ENCODE results near the gene NRXN3.

DNA sequence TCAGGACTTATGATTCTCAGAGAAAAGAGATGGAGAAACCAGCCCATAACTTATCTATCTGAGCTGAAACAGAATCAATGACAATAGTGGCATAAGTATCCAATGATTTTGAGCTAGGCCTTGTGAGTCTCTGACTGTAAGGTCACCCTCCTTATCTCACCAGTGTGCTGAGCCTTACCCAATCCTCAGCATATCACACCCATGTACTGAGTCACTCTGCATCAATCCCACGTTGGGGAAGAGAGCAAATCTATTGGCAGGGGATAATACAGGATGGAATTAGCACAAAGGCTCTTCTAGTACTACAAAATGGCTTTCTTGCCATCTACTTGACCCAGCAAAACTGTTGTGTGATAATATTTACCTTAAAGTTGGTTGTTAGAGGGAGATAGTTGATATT lies 997.8 kb downstream of the NRXN3 start:
- TF ChIP-seq CTCF (IDR thresholded peaks at IDR 0.05) (no peak), FOXM1 (IDR thresholded peaks at IDR 0.05; ENCODE audit: low read depth) (no peak), TCF12 (IDR thresholded peaks at IDR 0.05) (no peak)
- TF ChIP-seq, protein P1, sequence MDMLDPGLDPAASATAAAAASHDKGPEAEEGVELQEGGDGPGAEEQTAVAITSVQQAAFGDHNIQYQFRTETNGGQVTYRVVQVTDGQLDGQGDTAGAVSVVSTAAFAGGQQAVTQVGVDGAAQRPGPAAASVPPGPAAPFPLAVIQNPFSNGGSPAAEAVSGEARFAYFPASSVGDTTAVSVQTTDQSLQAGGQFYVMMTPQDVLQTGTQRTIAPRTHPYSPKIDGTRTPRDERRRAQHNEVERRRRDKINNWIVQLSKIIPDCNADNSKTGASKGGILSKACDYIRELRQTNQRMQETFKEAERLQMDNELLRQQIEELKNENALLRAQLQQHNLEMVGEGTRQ (IDR thresholded peaks at IDR 0.05; ENCODE audit: borderline replicate concordance, low read depth, low read length): no peak

Data from SK-N-SH (cell line).